Psoas muscle (tissue), 8 donors: ENCODE data around the gene TRIM38. TPM values are rescaled to one million over a fixed set of nuclear protein-coding genes. Genes with fewer than 3 reads are reported as not detected.

Source experiments
- ATAC-seq, 4 donors: fragments of 200-7000 bp; cut with Tn5 transposase; one replicate each; pipeline ENCODE4 v1.9.1; 2020; ENCODE audit warnings: moderate library complexity in 3 of 4, mild to moderate bottlenecking in 2 of 4
- DNase-seq, 2 donors: peaks; one replicate each; pipeline ENCODE4 v3.0.0-alpha.2; 2020
- H3K27ac ChIP-seq: fragments of 200-600 bp; one replicate; pipeline ENCODE4 v1.8.0; 2022
- H3K27me3 ChIP-seq, 3 donors: fragments of 200-600 bp in 1 of 3; one replicate each; pipeline versions ENCODE4 v1.6.1 to v1.8.0; 2013 to 2022; ENCODE audit warnings: low read length in 2 of 3, mild to moderate bottlenecking in 2 of 3, moderate library complexity in 1 of 3; ENCODE audit not compliant: insufficient read depth in 3 of 3
- H3K36me3 ChIP-seq, 2 donors: fragments of 200-600 bp in 1 of 2; one replicate each; pipeline versions ENCODE4 v1.6.1 to v1.8.0; 2013 to 2022; ENCODE audit warnings: low read depth in 1 of 2, mild to moderate bottlenecking in 1 of 2, moderate library complexity in 1 of 2; ENCODE audit not compliant: insufficient read depth in 1 of 2
- H3K4me1 ChIP-seq: fragments of 200-600 bp; one replicate; pipeline ENCODE4 v1.8.0; 2022
- H3K4me3 ChIP-seq: fragments of 200-600 bp; one replicate; pipeline ENCODE4 v1.8.0; 2022; ENCODE audit warnings: mild to moderate bottlenecking
- H3K9me3 ChIP-seq: fragments of 200-600 bp; one replicate; pipeline ENCODE4 v1.8.0; 2022
- CTCF ChIP-seq: fragments of 200-600 bp; IDR thresholded peaks from one replicate; pipeline ENCODE4 v1.8.0; 2022; ENCODE audit warnings: antibody characterized with exemption
- WGBS, 3 donors: extraction: QIAGEN DNeasy Blood & Tissue Kit; methylation state at CpG; one replicate each; pipeline versions ENCODE4 v1.1.6 to v1.1.7; 2013; 5-methylcytosine and 5-hydroxymethylcytosine counted together
- intact Hi-C, 2 donors: fragments of 100-400 bp; cut with DNase I; formaldehyde crosslinking; loops; one replicate each; pipeline versions ENCODE4 v1.11.0 to v1.14.2; 2022
- polyA plus RNA-seq, 3 donors: library from polyadenylated mRNA; stranded (reverse); fragments of 200-250 nt; gene quantifications; one replicate each; pipeline ENCODE4 v1.2.3, GENCODE V29; 2013
- total RNA-seq, 4 donors: library from RNA; stranded (reverse); fragmentation: NEBNext Ultra II Directional in 2 of 4; extraction: Animal tissue kit (Norgen Biotek cat#: 25700) in 2 of 4; gene quantifications; one replicate each; pipeline versions ENCODE4 v1.2.1 to v1.2.4, GENCODE V29; 2021 to 2023
- donor health status: healthy with polysubstance abuse.
- donor health status: DM: no; HTN: no; CAD: no; lungs with moderate emphysema.
- donor health status: Bipolar disorder and iron deficiency.
- donor health status: healthy.
- donor health status: DM: yes; HTN: yes; CAD: no.
- donor health status: DM: no; HTN: no; CAD: no.
- donor health status: DM: no; HTN: no; CAD: no.
- donor health status: DM: yes; HTN: yes; CAD: no.

The TRIM38 gene
- total and polyA plus RNA-seq, 7 donors, result 1.4 to 7.3 (median 4.7) TPM

GRCh38 chr6:25961619-25962148 is 918 bp upstream of the TRIM38 start:
- H3K4me3 ChIP-seq, result peak overlapping the region; percentile 73

GRCh38 chr6:25963426-25964123 is 973 bp downstream of the TRIM38 start:
- Histone ChIP-seq H3K9me3 (no peaks in the 10 kb centered on the region), H3K4me1 (peaks cover 19% of the 10 kb centered on the region), H3K27me3 (no peaks in the 10 kb centered on the region), H3K27ac (peak overlapping the region; percentile 81), H3K36me3 (peaks cover 0 to 28% of the 10 kb centered on the region in 2 donors), H3K4me3 (peak overlapping the region; percentile 73)
- no peak for DNase-seq
- ATAC-seq, result peak in 2 of 4 donors; percentile 19 to 38
- 6 to 12% (median 12%) methylated on average over 6 of the region's 6 CpGs for WGBS, 3 donors
- no peak for TF ChIP-seq CTCF
- intact Hi-C loops, result no loop called here

More at GRCh38 chr6:25961619-25962148, 918 bp upstream of the TRIM38 start:
- Histone ChIP-seq H3K27me3 (no peaks in the 10 kb centered on the region), H3K9me3 (no peaks in the 10 kb centered on the region), H3K4me1 (peaks cover 9% of the 10 kb centered on the region), H3K36me3 (peaks cover 0 to 18% of the 10 kb centered on the region in 2 donors), H3K27ac (peak overlapping the region; percentile 81)
- no peak for TF ChIP-seq CTCF
- ATAC-seq (peak in 1 of 4 donors; percentile 18), DNase-seq (no peak)
- WGBS, 3 donors, result 57 to 63% (median 62%) methylated on average over 3 of the region's 3 CpGs
- intact Hi-C loops, result no loop called here

- Histone ChIP-seq H3K9me3 (no peaks in the 10 kb centered on the region), H3K4me1 (peaks cover 17% of the 10 kb centered on the region), H3K4me3 (peak overlapping the region; percentile 73), H3K27me3 (no peaks in the 10 kb centered on the region), H3K27ac (no peak overlapping the region), H3K36me3 (peaks cover 4 to 43% of the 10 kb centered on the region in 2 donors)
- intact Hi-C loops, result no loop called here
- WGBS, 3 donors, result 87 to 97% (median 92%) methylated on average over 4 of the region's 4 CpGs
- TF ChIP-seq CTCF, result no peak
- no peak for DNase-seq
- no peak for ATAC-seq
Observed at GRCh38 chr6:25965058-25965457, 2.5 kb downstream of the TRIM38 start.

GRCh38 chr6:25966711-25967110 is 4.1 kb downstream of the TRIM38 start:
- H3K4me1 ChIP-seq, result peaks cover 20% of the 10 kb centered on the region

More at GRCh38 chr6:25966711-25967110, 4.1 kb downstream of the TRIM38 start:
- DNase-seq, result no peak
- Histone ChIP-seq H3K4me3 (no peak overlapping the region), H3K27ac (no peak overlapping the region), H3K27me3 (no peaks in the 10 kb centered on the region), H3K9me3 (no peaks in the 10 kb centered on the region), H3K36me3 (peaks cover 4 to 60% of the 10 kb centered on the region in 2 donors)
- no peak for ATAC-seq
- no peak for TF ChIP-seq CTCF
- 90 to 93% (median 91%) methylated on average over 9 of the region's 9 CpGs for WGBS, 3 donors
- intact Hi-C loops, result no loop called here
